HG03066 (cell line): ENCODE data around the gene PYGO1.
"Not testable (repeated sequence)": the region's sequence is repeated elsewhere in the genome, so short reads cannot be mapped to it uniquely, and the experiment has no call there.

Experiments
- ATAC-seq: cut with Tn5 transposase; IDR thresholded peaks from one replicate; pipeline ENCODE4 v1.9.1; 2021; ENCODE audit warnings: low read depth; ENCODE audit not compliant: unreplicated experiment

The PYGO1 gene

DNA sequence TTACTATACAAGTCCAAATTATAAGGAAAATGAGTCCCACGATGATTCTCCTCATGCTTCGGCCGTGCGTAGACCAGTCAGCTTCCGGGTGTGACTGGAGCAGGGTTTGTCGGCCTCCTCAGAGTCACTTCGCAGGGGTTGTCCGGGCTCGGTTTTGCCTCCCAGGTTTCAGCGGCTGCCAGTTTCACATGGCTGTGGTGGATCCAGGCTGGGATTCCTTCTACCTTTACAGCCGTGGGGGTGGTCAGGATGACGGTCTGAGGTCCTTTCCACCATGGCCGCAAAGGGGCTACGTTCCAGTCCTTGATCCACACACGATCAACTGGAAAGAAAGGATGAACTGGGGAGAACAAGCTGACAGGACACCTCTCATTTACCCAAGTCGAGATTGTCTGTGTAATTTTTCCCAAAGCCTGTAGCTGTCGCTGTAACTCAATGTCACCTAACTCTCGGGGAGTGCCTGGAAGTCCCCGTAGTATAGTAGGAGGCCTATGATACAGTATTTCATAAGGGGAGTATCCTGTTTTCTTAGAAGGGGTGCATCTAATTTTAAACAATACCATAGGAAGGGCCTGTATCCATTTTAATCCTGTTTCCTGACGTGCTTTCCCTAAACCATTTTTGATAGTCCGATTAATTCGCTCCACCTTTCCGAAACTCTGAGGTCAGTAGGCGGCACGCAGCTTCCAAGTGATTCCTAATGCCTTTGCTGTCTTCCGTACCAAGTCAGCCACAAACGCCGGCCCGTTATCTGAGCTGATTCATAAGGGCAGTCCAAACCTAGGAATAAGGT is 74.3 kb downstream of the PYGO1 start:
- ATAC-seq, result not testable (repeated sequence)

- ATAC-seq, result no peak
These were observed 75.0 kb downstream of the PYGO1 start for GRCh38 chr15:55513152-55513551.

- ATAC-seq, result no peak
These were observed 80.6 kb downstream of the PYGO1 start for GRCh38 chr15:55507567-55507966.

DNA sequence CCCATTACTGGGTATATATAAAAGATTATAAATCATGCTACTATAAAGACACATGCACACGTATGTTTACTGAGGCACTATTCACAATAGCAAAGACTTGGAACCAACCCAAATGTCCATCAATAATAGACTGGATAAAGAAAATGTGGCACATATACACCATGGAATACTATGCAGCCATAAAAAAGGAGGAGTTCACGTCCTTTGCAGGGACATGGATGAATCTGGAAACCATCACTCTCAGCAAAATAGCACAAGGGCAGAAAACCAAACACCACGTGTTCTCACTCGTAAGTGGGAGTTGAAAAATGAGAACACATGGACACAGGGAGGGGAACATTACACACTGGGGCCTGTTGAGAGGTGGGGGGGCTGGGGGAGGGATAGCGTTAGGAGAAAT is 82.7 kb downstream of the PYGO1 start:
- not testable (repeated sequence) for ATAC-seq

GRCh38 chr15:55499151-55499550 is 89.0 kb downstream of the PYGO1 start:
- no peak for ATAC-seq

DNA sequence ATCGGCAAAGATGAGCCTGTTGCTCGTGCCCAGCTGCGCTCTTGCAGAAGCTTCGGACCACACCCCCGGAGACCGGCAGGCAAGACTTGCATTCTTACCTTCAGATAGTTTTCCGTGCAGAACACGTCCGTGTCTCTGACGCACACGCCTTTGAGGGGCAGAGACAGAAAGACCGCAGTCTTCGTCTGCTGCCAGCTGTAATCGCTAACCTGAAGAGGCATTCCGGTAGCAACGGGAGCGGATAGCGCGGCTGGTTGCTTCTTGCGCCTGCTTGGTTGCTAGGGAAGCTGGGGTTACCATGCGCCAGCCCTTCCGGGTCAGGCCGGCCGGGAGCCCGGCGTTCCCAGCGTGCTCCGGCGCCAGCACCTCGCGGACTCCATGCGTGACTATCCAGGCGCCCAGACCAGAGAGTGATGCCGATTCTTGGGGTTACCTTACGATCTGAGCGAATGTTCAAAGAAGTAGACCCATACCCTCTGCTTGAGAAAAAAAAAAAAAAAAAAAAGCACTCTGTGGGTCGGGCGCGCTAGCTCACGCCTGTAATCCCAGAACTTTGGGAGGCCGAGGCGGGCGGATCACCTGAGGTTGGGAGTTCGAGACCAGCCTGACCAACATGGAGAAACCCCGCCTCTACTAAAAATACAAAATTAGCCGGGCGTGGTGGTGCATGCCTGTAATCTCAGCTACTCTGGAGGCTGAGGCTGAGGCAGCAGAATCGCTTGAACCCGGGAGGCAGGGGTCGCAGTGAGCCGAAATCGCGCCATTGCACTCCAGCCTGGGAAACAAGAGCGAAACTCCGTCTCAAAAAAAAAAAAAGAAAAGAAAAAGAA is 89.8 kb downstream of the PYGO1 start:
- ATAC-seq, result peak; percentile 98

DNA sequence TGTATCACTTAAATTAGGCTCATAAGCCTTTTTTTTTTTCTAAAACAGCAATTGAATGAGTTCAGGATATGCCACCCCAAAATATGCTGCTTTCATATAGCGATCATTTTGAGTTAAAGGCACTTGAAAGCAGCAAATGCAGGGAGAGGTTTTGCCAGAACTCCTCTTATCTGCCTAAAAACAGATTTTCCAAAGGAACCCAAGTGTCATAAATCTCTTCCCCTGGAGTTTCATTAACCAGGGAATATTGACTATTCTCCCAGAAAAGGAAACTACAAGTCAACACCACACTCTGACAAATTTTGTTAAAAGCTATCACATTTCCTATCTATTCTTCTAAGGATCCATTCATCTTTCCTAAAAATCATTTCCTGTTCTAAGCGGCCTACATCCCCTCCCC is 91.4 kb downstream of the PYGO1 start:
- no peak for ATAC-seq

DNA sequence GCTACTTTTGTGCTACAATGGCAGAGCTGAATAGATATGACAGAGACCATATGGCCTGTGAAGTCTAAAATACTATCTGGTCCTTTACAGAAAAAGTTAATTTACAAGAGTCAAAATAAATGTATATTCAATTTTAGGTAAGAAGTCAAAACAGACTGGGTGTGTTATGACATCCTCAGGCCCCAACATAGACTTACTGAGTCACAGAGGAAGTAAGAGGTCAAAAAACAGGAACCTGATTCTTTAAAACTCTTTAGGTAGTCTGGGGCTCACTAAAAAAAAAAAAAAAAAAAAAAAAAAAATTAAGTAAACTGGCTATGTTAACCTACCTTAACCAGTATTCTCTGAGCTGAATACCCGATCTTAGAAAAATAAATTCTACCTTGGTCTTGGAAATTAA is 93.2 kb downstream of the PYGO1 start:
- no peak for ATAC-seq

DNA sequence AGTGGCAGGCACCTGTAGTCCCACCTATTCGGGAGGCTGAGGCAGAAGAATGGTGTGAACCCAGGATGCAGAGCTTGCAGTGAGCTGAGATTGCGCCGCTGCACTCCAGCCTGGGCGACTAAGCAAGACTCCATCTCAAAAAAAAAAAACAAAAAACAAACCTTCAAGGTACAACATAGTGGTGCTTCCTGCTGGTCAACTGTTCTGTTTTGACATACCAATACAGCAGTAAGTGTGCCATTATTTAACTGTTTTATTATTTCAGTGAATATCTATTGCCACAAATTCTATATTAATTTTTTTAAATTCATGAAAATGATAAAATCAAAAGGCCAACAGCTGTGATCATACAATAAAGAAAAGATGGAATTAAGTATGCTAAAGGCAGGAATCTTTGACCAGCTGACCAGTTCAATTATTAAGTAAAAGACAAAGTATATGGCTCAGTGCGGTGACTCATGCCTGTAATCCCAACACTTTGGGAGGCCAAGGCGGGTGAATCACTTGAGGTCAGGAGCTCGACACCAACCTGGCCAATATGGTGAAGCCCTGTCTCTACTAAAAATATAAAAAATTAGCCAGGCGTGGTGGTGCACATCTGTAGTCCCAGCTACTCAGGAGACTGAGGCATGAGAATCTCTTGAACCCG is 99.1 kb downstream of the PYGO1 start:
- not testable (repeated sequence) for ATAC-seq
